Ishikawa (cell line): Measurements from ENCODE around the gene LCK.

Experiments used
- CEBPB ChIP-seq: IDR thresholded peaks from 2 replicates; pipeline ENCODE4 v1.6.1; 2012
- EGR1 ChIP-seq: IDR thresholded peaks from 2 replicates; pipeline ENCODE4 v1.6.1; 2012
- EP300 ChIP-seq: IDR thresholded peaks from 2 replicates; pipeline ENCODE4 v1.6.1; 2012; ENCODE audit warnings: borderline replicate concordance
- MAX ChIP-seq: IDR thresholded peaks from 2 replicates; pipeline ENCODE4 v1.6.1; 2012
- REST ChIP-seq: IDR thresholded peaks from 2 replicates; pipeline ENCODE4 v1.6.1; 2012; ENCODE audit warnings: low read depth, mild to moderate bottlenecking
- TEAD4 ChIP-seq: IDR thresholded peaks from 2 replicates; pipeline ENCODE4 v1.6.1; 2012
- USF1 ChIP-seq: IDR thresholded peaks from 2 replicates; pipeline ENCODE4 v1.6.1; 2012

DNA sequence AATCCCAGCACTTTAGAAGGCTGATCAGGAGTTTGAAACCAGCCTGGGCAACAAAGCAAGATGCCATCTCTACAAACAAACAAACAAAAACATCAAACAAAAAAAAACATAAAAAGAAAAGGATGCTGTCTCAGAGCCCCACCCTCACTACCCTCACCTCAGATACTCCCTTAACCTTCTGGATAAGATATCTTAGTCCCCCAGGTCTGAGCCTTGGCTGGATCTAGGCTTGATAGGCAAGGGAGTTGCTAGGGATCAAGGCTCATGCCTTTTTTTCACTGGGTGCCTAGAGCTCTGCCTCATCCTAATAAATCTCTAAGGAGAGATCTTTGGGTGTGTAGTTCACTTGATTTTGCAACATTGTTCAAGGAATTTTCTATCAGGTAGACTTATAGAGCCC, 48.3 kb downstream of the LCK start:
- no peak for TF ChIP-seq EP300
- no peak for TF ChIP-seq MAX
- TF ChIP-seq EGR1: no peak
- no peak for TF ChIP-seq CEBPB
- no peak for TF ChIP-seq USF1
- no peak for TF ChIP-seq TEAD4
- no peak for TF ChIP-seq REST
